HG03280 (cell line): ENCODE data around the gene DIAPH3.

Experiments
- ATAC-seq: cut with Tn5 transposase; IDR thresholded peaks from one replicate; pipeline ENCODE4 v1.9.1; 2021; ENCODE audit warnings: mild to moderate bottlenecking, moderate library complexity; ENCODE audit not compliant: unreplicated experiment

DIAPH3 gene

GRCh38 chr13:59879281-59879680 lies 284.4 kb downstream of the DIAPH3 start:
- ATAC-seq: no peak

GRCh38 chr13:59877933-59878332 lies 285.8 kb downstream of the DIAPH3 start:
- ATAC-seq: no peak

- ATAC-seq: no peak
Observed at GRCh38 chr13:59874973-59875372, 288.8 kb downstream of the DIAPH3 start.

GRCh38 chr13:59873856-59874255 lies 289.9 kb downstream of the DIAPH3 start:
- no peak for ATAC-seq

- ATAC-seq: no peak
Observed at GRCh38 chr13:59873309-59873708, 290.4 kb downstream of the DIAPH3 start.

- ATAC-seq: no peak
Observed at GRCh38 chr13:59867867-59868266, 295.9 kb downstream of the DIAPH3 start.

- no peak for ATAC-seq
Observed at GRCh38 chr13:59865398-59865797, 298.3 kb downstream of the DIAPH3 start.

GRCh38 chr13:59863621-59864020 lies 300.1 kb downstream of the DIAPH3 start:
- ATAC-seq: no peak

GRCh38 chr13:59861676-59862075 lies 302.1 kb downstream of the DIAPH3 start:
- ATAC-seq: no peak

GRCh38 chr13:59856281-59856810 lies 307.4 kb downstream of the DIAPH3 start:
- no peak for ATAC-seq

GRCh38 chr13:59846845-59847620 lies 316.7 kb downstream of the DIAPH3 start:
- ATAC-seq: no peak

- no peak for ATAC-seq
Observed at GRCh38 chr13:59843040-59843439, 320.7 kb downstream of the DIAPH3 start.

- ATAC-seq: no peak
Observed at GRCh38 chr13:59842507-59842906, 321.2 kb downstream of the DIAPH3 start.

GRCh38 chr13:59839186-59839585 lies 324.5 kb downstream of the DIAPH3 start:
- no peak for ATAC-seq

GRCh38 chr13:59837101-59837500 lies 326.6 kb downstream of the DIAPH3 start:
- no peak for ATAC-seq

- ATAC-seq: no peak
Observed at GRCh38 chr13:59835569-59835968, 328.2 kb downstream of the DIAPH3 start.

GRCh38 chr13:59834801-59835200 lies 328.9 kb downstream of the DIAPH3 start:
- ATAC-seq: no peak

GRCh38 chr13:59829690-59830089 lies 334.0 kb downstream of the DIAPH3 start:
- ATAC-seq: no peak

GRCh38 chr13:59823486-59823885 lies 340.2 kb downstream of the DIAPH3 start:
- ATAC-seq: no peak

GRCh38 chr13:59809564-59809963 lies 354.2 kb downstream of the DIAPH3 start:
- ATAC-seq: no peak

- no peak for ATAC-seq
Observed at GRCh38 chr13:59806801-59807200, 356.9 kb downstream of the DIAPH3 start.

- no peak for ATAC-seq
Observed at GRCh38 chr13:59801107-59801880, 362.4 kb downstream of the DIAPH3 start.
